Measurements from ENCODE around the gene SLC23A1.
A peak's percentile ranks its signal among the peaks of the same experiment; 100 is the strongest.
"Not testable (repeated sequence)": the region's sequence is repeated elsewhere in the genome, so short reads cannot be mapped to it uniquely, and the experiment has no call there.

Gene SLC23A1

DNA sequence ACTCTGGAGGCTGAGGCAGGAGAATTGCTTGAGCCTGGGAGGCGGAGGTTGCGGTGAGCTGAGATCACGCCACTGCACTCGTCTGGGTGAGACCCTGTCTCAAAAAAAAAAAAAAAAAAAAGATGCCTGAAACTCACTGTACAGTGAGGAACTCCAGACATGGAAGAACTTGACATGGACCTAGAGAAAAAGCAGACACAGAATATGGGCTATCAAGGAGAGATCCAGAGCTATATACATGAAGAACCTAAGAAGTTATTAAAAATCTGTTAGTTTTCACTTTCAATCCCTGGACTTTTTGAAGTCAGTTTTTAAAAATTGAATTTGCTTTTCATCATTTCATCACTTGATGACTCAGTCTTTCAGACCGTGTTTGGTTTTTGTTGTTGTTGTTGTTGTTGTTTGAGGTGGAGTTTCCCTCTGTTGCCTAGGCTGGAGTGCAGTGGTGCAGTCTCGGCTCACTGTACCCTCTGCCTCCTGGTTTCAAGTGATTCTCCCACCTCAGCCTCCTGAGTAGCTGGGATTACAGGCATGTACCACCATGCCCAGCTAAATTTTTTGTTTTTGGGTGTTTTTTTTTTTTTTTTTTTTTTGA lies 21.2 kb downstream of the SLC23A1 start:
- TF ChIP-seq, protein P1, sequence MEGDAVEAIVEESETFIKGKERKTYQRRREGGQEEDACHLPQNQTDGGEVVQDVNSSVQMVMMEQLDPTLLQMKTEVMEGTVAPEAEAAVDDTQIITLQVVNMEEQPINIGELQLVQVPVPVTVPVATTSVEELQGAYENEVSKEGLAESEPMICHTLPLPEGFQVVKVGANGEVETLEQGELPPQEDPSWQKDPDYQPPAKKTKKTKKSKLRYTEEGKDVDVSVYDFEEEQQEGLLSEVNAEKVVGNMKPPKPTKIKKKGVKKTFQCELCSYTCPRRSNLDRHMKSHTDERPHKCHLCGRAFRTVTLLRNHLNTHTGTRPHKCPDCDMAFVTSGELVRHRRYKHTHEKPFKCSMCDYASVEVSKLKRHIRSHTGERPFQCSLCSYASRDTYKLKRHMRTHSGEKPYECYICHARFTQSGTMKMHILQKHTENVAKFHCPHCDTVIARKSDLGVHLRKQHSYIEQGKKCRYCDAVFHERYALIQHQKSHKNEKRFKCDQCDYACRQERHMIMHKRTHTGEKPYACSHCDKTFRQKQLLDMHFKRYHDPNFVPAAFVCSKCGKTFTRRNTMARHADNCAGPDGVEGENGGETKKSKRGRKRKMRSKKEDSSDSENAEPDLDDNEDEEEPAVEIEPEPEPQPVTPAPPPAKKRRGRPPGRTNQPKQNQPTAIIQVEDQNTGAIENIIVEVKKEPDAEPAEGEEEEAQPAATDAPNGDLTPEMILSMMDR (IDR thresholded peaks at IDR 0.05; ENCODE audit: low read depth, low read length), result no peak

DNA sequence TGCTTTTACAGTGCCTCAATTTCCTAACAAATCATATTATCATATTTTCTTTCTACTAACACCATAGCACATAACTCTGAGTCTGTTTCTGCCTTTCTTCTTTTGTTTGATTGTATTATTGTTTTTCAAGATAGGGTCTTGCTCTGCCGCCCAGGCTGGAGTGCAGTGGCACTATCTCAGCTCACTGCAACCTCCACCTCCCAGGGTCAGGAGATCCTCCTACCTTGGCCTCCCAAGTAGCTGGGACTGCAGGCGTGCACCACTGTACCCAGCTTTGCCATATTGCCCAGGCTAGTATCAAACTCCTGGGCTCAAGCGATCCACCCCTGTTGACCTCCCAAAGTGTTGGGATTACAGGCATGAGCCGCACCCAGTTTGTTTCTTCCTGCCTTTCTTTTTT lies 22.7 kb downstream of the SLC23A1 start:
- TF ChIP-seq, protein P1 (IDR thresholded peaks at IDR 0.05; ENCODE audit: low read depth, low read length), result no peak
- no peak overlapping the region for H3K4me3 ChIP-seq (ENCODE audit: low read depth, low read length)

More for the DNA sequence above, 21.2 kb downstream of the SLC23A1 start:
- no peak overlapping the region for H3K4me3 ChIP-seq (ENCODE audit: low read depth, low read length)

DNA sequence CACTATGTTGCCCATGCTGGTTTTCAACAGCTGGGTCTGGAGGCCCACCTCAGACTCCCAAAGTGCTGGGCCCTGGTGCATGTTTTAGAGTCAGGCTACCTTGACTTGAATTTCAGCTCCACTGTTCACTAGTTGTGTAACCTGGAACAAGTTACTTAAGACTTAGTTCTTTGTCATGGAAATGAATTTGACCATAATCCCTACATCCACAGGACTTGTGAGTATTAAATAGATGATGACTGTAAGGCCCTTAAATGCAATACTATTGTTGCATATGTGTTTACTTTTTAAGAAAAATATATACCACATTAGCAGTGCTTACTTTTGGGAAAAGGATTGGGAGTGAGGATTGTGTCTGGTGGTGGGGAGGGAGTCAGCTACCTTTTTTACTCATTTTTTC lies 25.0 kb downstream of the SLC23A1 start:
- TF ChIP-seq, protein P1 (IDR thresholded peaks at IDR 0.05; ENCODE audit: low read depth, low read length), result no peak
- no peak overlapping the region for H3K4me3 ChIP-seq (ENCODE audit: low read depth, low read length)

DNA sequence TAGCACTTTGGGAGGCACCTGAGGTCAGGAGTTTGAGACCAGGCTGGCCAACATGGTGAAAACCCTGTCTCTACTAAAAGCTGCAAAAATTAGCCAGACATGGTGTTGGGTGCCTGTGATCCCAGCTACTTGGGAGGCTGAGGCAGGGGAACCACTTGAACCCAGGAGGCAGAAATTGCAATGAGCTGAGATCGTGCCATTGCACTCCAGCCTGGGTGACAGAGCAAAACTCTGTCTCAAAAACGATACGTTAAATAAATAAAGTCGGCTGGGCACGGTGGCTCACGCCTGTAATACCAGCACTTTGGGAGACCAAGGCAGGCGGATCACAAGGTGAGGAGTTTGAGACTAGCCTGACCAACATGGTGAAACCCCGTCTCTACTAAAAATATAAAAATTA lies 27.2 kb downstream of the SLC23A1 start:
- H3K4me3 ChIP-seq (ENCODE audit: low read depth, low read length), result not testable (repeated sequence)

DNA sequence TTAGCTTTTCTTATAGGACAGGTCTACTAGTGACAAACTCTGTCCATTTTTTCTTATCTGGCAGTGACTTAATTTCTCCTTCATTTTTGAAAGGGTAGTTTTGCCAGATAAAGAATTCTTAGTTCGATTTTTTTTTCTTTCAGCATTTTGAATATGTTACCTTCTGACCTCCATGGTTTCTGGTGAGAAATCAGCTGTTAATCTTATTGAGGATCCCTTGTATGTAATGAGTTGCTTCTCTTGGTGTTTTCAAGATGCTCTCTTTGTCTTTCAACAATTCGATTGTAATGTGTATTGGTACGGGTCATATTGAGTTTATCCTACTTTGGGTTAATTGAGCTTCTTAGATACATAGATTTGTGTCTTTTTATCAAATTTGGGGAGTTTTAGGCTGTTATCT lies 28.9 kb downstream of the SLC23A1 start:
- TF ChIP-seq, protein P1 (IDR thresholded peaks at IDR 0.05; ENCODE audit: low read depth, low read length), result no peak
- no peak overlapping the region for H3K4me3 ChIP-seq (ENCODE audit: low read depth, low read length)

DNA sequence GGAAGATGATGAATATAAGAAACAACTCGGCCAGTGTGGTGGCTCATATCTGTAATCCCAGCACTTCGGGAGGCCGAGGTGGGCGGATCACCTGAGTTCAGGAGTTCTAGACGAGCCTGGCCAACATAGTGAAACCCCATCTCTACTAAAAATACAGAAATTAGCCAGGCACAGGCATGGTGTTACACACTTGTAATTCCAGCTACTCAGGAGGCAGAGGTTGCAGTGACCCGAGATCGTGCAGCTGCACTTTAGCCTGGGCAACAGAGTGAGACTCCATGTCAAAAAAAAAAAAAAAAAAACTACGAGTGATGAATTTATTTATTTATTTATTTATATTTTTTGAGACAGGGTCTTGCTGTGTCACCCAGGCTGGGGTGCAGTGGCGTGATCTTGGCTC lies 35.2 kb downstream of the SLC23A1 start:
- H3K4me3 ChIP-seq (ENCODE audit: low read depth, low read length), result not testable (repeated sequence)

DNA sequence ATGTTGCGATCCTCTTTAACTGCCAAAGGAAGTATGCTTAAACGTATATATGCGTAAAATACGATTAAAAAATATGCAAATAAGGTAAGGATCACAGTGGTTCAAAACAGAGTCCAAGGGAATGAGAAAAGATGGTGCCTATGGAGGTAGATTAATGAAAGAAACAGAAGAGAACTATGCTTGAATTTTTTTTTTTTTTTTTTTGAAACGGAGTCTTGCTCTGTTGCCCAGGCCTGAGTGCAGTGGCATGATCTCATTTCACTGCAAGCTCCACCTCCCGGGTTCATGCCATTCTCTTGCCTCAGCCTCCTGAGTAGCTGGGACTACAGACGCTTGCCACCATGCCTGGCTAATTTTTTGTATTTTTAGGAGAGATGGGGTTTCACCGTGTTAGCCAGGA lies 37.7 kb downstream of the SLC23A1 start:
- not testable (repeated sequence) for H3K4me3 ChIP-seq (ENCODE audit: low read depth, low read length)

DNA sequence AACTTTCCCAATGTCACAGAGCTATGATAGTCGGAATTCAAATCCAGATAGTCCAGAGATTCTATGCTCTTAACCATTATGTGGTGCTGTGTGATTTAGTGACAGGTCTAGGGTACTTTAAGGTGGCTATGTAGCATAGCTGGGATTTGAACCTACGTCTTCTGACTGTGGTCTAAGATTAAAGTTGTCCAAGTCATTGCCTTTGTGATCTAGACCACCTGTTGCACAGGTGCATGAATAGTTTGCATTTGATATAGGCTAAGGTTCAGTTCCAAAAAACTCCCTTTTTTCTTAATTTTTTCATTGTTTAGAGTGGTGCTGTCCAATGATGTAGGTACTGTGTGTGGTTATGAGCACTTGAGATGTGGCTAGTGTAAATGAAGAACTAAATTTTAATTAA lies 38.9 kb downstream of the SLC23A1 start:
- no peak overlapping the region for H3K4me3 ChIP-seq (ENCODE audit: low read depth, low read length)
- TF ChIP-seq, protein P1 (IDR thresholded peaks at IDR 0.05; ENCODE audit: low read depth, low read length), result no peak

DNA sequence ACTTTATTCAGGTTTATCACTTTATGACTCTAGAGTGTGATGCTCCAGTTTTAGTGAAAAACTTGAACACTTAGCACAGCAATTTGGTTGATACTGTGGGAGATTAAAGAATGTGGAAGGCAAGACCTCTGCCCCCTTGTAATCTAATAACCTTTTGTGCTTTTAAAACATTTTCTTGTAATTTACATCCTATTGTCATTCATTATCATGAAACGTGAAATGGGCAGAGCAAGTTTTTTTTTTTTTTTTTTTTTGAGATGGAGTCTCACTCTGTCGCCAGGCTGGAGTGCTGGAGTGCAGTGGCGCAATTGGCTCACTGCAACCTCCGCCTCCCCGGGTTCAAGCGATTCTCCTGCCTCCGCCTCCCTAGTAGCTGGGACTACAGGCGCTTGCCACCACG lies 39.6 kb downstream of the SLC23A1 start:
- TF ChIP-seq, protein P1 (IDR thresholded peaks at IDR 0.05; ENCODE audit: low read depth, low read length), result no peak
- peak overlapping the region; percentile 99 for H3K4me3 ChIP-seq (ENCODE audit: low read depth, low read length)

All from WI38 (cell line).